Limb (tissue), 2 donors: ENCODE results near the gene SMC6.

Source experiments
- DNase-seq, 2 donors: peaks; one replicate each; pipeline ENCODE4 v3.0.0-alpha.2; 2016; ENCODE audit errors: extremely low spot score in 2 of 2

Gene SMC6

DNA sequence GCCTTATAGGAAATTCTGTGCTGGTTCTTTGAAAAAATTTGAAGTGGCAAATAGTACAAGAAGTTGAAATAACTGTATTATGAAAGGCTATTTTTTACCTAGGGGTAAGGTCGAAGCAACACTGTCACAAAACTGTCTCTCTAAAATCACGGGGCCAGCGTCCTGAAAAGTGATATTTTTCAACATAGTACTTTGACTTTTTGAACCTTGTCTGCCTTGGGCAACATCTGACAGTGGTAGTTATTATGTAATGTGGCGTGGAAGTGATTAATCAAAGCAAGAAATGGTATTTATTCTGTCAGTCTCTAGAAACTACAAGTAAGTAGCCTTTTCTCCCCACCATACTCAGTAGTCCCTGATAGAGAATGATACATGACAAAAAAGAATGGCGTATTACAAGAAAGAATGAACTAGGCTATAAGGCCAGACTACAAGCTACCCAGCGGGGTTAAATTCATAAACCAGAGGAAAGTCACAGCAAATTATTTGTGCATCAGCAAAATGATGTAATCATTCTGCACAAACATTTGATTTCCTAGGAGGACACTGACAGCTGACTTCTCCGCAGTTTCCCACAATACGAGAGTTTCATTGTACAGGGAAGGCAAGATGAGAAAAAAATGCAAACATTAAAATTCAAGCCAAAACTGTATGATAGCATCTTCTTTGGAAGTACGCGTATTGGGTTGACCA is 10.2 kb upstream of the SMC6 start:
- DNase-seq = no peak

DNA sequence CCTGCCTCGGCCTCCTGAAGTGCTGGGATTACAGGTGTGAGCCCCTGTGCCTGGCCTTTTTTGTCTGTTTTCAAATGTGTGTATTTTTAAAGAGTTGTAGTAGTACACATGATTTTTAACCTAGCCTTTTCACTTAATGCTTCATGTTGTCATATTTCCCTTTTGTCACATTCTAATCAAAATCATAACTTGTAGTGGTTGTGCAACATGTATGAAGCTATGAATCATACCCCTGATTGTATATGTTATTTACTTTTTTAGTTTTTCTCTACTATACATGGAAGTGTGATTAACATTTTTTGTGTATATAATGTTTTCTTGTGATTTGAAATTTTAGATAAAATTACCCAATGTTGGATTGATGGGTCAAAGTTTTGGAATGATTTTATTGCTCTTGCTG is 8.8 kb upstream of the SMC6 start:
- DNase-seq = no peak

DNA sequence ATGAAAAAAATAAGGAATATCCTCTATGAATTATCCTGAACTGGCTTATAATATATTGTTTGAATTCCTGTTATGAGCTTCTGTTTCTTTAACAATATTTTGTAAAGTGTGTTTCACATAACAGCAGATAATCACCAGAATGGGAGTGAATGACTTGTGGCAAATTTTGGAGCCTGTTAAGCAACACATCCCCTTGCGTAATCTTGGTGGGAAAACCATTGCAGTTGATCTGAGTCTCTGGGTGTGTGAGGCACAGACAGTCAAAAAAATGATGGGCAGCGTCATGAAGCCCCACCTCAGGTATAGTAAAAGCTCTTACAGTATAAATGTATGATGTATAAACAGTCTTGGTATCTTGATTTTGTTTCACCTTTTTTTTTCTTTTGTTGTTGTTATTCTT is 6.2 kb upstream of the SMC6 start:
- no peak for DNase-seq

DNA sequence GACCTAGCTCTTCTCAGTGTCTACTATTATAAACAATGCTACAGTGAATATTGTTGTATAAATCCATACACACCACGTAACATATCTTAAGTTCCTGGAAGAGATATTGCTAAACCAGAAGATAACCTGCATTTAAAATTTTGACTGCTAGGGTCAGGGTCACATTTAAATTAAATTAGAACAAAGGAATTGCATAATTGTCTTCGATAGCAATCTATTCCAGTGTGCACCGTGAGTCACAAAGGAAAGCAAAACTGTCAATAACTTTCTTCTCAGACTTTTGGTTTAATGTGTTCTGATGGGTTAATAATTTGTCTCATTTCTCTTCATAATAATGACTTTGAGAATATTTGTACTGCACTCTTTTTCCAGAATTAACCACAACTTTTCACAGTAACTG is 4.5 kb upstream of the SMC6 start:
- no peak for DNase-seq

DNA sequence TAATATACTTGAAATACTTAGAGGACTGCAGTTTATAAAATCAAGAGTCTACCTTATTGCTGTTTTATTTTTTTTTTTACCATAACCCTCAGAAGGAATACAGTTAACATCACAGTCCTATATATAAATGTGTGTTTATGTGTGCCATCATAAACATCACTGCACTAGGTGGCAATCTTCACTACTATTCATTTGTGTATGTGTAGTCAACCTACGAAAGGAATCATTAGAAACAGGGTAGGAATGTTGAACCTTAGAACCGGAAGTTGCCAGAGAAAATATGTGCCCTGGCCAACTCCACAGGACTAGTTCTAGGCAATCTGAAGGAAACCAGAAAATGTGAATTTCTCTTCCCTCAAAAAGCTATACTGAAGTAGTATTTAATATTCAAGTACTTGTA is 3.7 kb upstream of the SMC6 start:
- no peak for DNase-seq

DNA sequence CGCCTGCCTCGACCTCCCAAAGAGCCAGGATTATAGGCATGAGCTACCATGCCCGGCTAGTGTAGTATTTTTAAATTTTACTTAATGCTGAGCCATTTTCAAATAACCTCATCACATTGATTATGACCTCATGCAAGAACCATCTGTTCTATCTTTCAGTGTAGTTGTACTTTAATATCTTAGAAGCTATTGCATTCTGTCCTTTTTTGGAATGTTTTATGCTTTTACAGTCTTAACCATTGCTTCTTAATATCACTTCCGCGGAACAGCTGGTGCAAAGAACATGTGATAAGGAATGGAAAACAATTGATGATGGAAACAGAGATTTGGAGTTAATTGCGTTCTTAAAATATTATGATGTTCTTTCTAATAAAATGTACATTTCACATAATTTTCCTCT is 3.1 kb upstream of the SMC6 start:
- no peak for DNase-seq

DNA sequence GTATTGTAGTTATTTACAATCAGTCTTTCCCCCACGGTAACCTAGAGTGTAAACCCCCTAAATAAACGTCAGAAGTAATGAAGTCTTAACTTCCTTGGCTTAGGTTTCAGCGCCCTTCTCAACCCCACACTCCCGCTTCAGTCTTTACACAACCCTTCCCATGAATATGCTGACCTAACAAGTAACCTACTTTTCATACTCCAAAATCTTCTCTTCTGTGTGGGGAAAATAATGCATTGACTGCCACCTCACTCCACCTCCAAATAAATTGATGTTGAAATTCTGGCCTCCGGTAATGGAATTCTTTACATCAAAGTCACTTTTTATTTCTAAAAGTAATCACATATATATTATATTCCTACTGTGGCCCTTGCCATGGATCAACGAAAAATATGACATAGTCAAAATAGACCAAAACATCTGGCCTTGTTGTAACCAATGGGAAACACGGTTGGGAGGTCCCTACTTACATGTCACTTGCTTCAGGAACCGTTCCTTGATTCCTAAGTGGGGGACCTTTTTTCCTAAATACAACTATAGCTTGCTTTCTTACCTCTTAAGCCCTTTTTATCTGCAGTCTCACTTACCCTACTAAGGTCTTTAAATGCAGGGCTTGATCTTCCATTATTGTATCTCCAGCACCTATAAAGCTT is 1.3 kb upstream of the SMC6 start:
- no peak for DNase-seq

DNA sequence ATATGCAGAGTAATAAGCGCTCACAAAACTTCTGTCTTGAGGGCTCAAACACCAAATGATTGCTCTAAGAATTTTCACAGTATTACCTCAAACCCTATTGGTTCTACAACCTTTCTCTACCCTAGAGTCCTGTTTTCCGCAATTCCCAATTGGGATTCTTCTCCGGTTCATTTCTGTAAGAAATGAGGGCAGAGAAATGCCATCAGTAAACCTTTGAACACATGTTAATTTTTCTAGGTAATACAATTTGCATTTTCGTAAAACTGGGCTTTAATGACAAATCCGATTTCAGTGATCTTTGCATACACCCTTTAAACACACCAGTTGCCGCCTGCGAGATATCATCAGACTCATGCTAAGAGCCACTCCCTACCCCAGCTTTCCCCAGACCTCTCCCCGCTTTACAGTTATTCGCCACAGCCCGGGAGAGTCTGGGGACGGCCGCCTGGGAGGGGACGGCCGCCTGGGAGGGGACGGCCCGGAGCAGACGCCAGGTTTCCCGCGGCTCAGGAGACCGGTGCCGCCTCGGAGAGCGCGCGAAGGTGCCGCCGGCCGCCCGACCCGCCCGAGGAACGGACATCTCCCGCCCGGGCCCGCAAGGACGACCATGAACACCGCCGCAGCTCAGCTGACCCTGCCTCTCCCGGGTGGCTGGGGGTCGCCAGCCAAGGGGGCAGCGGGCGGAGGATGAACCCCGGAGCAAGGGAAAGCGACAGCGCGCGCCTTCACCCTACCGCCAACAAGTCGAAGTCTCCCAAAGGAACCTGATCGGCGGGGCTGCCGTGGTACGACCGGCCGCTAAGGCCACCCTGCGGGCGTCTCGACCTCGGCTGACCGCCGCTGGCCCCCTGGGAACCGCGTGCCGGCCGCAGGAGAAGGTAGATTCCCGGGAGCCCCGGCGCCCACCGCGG is 463 bp downstream of the SMC6 start:
- peak in 1 of 2 donors; percentile 18 for DNase-seq

DNA sequence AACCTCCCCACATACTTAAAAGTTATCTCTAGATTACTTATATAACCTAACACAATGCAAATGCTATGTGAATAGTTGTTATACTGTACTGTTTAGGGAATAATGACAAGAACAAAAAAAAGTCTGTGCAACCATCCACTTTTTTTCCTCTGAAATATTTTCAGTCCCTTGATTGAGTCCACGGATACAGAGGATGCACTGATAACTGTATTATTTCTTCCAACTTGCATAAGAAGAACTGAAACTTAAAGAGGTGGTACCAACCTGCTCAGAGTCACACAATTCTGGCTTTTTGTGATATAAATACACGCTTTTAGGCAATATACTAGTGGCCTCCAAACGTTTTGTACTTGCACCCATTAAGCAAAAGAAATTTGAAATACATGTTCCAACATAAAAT is 1.4 kb downstream of the SMC6 start:
- no peak for DNase-seq

DNA sequence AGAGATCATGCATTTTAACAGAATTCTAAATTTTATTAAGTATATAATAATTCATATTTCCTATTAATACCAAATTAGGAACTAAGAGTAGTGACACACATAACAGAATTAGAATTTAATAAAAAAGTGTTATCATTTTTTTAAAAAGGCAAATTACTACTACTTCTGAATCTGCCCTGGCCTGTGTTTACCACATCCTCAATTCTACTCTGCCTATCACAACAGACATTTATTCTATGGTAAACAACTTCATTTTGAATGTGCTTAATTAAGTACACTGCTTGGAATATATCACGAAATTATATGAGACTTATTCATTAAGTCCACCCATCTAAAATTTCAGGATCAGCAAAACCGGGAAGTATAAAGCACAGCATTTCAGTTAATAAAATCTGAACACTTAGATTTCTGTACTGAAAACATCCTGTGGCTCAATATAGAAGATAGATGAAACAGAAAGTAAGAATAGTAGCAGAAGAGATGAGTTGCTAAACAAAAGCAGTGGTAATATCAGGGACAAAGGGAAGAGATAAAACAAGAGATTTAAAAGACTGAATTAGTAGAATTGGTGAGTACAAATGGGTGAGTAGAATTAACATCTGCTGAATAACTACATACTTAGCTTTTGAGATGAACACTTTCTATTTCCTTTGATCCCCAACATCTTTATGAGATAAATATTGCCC is 3.7 kb downstream of the SMC6 start:
- no peak for DNase-seq

DNA sequence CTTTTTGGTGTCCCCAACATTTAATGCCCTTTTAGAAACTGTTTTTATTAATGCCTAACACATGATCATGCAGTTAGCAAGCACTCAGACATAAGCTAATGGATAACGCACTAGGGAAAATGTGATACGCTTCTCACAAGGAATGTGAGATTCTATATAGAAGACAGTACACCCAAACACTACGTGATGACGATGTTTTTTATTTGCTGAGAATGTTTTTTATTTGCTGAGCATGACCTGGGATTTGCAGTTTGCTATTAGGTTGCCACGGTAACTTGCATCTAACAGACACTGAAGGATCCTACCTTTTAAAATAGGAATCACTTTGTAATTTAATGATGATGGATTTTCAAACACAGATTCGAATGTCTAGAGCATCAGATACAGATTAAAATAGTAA is 4.9 kb downstream of the SMC6 start:
- no peak for DNase-seq

DNA sequence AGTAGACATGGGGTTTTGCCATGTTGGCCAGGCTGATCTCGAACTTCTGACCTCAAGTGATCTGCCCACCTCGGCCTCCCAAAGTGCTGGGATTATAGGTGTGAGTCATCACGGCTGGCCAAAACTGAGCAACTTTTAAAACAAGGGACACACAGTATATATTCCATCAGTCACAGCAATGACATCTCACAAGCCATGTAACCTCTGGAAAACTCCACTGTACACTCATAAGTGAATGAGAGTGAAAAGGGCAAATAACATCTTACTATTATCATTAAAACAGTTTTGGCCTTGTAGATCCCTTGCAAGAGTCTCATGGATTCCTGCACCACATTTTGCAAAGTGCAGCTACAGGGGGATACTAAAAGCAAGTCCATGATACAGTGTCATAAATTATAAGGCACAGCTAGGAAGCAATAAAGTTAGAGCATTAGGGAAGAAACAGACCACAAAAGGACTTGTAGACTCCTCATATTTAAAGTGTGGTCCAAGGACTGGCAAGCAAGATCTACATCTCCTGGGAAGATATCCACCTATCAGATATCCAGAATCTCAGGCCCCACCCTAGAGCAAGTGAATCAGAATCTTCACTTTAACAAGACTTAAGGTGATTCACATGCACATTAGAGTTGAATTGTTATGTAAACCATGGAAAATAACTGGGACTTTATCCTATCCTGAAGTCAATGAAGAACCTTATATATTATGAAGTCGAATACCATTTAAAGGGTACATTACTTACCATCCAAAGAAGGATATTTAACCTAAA is 5.7 kb downstream of the SMC6 start:
- DNase-seq = no peak

DNA sequence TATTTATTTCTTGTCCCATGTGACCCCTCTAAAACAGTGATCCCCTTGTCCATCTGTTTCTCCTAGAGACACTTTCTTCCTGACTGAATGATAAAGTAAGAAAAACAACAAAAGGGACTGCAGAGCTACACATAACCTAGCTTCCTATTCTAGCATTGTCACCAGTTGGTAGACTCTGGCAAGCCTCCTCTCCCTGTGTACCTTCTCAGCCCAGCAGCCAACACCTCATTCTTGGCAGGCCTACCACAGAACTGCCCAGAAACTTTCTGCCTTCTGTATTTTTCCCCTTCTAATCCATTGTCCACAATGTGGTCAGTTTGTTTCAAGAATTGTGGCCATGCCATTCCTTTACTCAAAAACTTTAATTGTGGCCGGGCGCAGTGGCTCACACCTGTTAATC is 13.4 kb downstream of the SMC6 start:
- no peak for DNase-seq

DNA sequence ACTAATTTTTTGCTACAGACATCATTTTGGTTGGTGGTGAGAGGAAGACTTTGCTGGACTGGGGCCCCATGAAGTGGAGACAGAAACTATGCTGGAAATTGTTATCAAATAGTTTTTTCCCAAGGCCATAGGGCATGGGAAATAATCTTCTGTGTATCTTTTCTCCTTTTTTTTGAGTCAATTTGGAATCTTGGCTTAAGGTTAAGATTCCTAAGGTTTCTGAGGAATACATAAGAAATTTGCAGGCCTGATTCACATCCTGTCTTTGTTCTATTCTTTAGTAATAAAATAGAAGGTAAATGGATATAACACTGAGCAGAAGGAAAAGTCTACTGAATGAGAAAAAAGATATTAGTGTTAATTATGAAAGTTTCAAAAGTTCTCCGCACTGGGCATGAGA is 16.6 kb downstream of the SMC6 start:
- DNase-seq = no peak

DNA sequence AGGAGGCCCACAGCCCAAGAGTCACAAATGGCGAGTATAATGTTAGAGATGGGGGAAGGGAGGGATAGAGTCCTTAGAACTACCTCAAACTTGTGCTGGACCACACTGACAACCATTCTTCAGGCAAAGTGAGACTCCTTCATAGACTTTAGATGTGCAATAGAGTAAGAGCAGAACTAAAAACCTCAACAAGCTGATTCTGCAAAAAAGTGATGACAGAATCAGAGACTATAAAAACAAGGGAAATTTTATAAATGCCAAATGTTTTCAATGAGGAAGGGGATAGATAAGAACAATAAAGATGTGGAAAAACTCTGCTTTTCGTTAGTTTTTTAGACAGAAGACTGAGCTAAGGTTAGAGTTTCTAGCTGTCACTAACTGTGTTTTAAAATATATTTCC is 17.7 kb downstream of the SMC6 start:
- no peak for DNase-seq

DNA sequence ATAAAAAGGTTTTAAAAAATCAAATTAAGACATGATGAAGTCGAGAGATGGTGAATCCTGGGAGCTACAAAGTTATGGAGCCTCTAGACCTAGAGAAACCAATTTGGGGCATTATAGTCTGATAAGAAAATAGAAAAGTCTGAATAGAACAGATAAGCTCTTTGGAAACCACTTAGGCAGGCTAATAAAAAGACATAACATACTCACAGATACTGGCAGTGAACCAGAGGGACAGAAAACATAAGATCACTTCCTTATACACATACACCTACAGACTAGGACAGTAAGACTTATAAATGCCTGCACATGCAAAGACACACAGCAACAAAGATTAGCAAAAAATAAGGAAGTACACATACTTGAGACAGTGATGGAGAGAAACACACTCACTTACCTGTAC is 20.0 kb downstream of the SMC6 start:
- DNase-seq = no peak

DNA sequence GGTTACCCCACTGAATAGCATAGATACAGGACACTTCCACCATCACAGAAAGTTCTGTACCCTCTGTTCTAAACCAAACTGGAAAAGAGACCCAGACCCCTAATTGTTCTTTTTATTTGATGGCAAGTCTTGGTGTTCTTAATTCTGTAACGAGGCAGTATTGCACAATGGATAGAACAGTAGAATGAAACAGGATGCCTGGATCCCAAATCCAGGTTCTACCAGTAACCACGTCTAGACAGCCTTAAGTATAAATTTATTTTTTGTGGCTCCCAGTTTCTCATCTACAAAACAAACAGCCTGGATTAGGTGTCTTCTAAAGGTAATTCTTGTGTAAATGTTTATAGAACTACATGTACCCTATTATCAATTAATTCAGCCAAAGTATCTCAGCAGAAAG is 23.7 kb downstream of the SMC6 start:
- DNase-seq = no peak

DNA sequence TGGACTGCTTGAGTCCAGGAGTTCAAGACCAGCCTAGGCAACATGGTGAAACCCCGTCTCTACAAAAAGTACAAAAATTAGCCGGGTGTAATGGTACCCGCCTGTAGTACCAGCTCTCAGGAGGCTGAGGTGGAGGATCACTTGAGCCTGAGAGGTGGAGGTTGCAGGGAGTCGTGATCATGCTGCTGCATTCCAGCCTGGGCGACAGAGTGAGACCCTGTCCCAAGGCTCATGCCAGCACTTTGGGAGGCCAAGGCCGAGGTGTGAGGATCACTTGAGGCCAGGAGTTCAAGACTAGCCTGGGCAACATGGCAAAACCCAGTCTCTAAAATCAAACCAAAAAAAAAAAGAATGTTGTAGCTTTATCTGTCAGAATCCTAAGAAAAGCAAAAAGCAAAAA is 25.4 kb downstream of the SMC6 start:
- DNase-seq = no peak

DNA sequence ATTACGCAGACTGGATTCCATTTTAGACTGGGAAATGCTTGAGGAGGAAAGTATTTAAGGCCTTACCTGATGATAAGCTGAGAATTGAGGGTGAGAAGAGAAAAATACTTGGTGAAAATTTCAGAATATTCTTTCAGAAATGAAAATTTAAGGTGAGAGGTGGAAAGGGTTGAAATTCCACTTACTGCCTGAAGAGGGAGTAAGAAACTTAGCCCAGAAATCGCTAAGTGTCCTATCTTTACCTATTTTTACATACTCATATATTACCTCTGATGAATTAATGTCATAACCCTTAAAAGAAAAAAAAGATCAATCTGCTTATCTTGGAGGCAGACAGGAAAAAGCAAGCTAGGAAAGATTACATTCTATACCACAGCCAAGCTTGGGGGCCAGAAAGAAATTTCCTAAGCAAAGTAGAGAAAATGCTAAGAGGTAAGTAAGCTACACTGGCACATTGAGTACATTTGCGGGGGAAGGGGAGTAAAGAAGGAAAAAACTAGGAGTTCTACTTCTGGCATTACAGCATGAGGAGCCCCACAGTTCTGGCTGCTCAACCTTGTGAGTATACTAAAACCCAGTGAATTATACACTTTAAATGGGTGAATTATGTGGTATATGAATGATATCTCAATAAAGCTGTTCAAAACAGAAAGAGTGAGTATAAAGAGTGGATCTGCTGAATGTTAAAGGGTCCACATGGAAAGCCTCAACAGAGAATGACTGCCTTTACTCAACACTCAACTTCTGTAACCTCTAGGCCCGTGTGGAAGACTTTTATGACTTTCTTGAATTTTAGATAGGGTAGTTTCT is 33.8 kb downstream of the SMC6 start:
- DNase-seq = peak in 1 of 2 donors; percentile 5

DNA sequence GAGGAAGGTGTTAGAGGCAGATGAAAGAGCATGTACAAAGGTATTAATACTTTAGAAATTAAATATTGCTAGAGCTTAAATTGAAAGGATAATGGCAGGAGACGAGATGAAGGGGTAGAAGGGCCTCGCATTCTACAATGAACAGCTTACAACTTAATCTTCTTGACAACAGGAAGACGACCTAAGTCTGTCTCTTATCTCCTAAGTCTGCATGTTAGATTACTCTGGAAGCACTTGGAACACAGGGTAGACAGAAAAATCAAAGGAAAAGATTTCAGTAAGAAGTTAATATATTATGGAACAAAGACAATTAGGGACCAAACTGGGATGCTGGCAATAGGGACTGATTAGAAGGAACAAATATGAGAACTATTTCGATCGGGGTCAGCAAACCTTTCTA is 34.9 kb downstream of the SMC6 start:
- no peak for DNase-seq
